Type B pancreatic cell (in vitro differentiated cells): ENCODE results near the gene TBX10. TPM values are rescaled to one million over a fixed set of nuclear protein-coding genes. Genes with fewer than 3 reads are reported as not detected.

ENCODE experiments used
- DNase-seq: peaks from one replicate; pipeline ENCODE4 v3.0.0; 2021; ENCODE audit warnings: mixed read lengths; ENCODE audit not compliant: unreplicated experiment; ENCODE audit errors: extremely low spot score
- H3K27ac Mint-ChIP-seq: 2 replicates; pipeline ENCODE4 v1.8.0; 2021; ENCODE audit warnings: mild to moderate bottlenecking, mixed read lengths
- H3K27me3 Mint-ChIP-seq: 2 replicates; pipeline ENCODE4 v1.8.0; 2021; ENCODE audit warnings: mixed read lengths
- H3K36me3 Mint-ChIP-seq: 2 replicates; pipeline ENCODE4 v1.8.0; 2021; ENCODE audit warnings: mixed read lengths
- H3K4me1 Mint-ChIP-seq: one replicate; pipeline ENCODE4 v1.8.0; 2021; ENCODE audit warnings: mixed read lengths; ENCODE audit not compliant: unreplicated experiment
- H3K4me3 Mint-ChIP-seq: 2 replicates; pipeline ENCODE4 v1.8.0; 2021; ENCODE audit warnings: mild to moderate bottlenecking, mixed read lengths
- H3K9me3 Mint-ChIP-seq: 2 replicates; pipeline ENCODE4 v1.8.0; 2021; ENCODE audit warnings: mixed read lengths
- CTCF ChIP-seq: fragments of 200-600 bp; sonication (generic); conservative IDR thresholded peaks from 2 replicates; pipeline ENCODE4 v1.5.0; 2021; ENCODE audit warnings: antibody characterized with exemption, mild to moderate bottlenecking
- total RNA-seq: library from RNA; stranded (reverse); gene quantifications from 2 replicates; pipeline ENCODE4 v1.2.1, GENCODE V29; 2021; ENCODE audit warnings: low replicate concordance

TBX10 gene
- total RNA-seq, 1 donor from 2014 or later: not detected

DNA sequence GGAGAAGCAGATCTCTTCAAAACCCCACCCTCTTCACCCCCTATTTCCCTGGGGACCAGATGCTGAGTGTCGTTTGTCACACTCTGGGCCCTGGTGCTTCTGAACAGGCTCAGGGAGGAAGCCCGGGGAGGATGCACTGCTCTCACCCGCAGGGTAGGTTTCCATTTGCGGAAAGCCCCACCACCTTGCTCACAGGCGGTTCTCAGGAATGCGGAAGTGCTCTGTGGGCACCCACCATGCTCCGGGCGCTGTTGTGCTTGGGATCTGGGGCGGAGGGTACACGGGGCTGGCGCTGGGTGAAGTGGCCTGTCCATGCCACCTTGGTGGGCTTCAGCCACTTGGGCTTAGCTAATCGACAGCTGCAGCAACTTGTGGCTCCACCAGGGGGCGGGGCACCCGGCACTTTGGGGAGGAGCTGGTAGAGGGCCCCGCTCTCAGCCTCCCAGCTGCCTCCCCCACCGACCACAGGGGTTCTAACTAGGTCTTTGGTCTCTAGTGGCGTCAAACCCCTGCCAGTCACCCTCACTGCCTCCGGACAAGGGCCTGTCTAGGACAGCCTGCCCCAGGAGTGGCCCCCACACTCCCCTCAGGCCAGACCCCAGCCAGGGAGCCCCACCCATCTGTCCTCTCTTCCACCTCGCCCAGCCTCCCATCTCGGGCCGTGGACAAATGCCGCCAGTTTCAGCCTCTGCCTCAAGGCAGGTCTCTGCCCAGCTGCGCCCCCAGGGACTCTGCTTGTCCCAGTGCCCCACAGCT lies 25.4 kb downstream of the TBX10 start:
- H3K36me3 Mint-ChIP-seq: no peaks in the 10 kb centered on the region
- H3K27ac Mint-ChIP-seq: no peak overlapping the region
- DNase-seq: peak; percentile 83
- peak; percentile 82 for TF ChIP-seq CTCF
- no peaks in the 10 kb centered on the region for H3K9me3 Mint-ChIP-seq
- H3K27me3 Mint-ChIP-seq: peaks cover 12% of the 10 kb centered on the region
- peak overlapping the region; percentile 20 for H3K4me3 Mint-ChIP-seq
- peaks cover 12% of the 10 kb centered on the region for H3K4me1 Mint-ChIP-seq

DNA sequence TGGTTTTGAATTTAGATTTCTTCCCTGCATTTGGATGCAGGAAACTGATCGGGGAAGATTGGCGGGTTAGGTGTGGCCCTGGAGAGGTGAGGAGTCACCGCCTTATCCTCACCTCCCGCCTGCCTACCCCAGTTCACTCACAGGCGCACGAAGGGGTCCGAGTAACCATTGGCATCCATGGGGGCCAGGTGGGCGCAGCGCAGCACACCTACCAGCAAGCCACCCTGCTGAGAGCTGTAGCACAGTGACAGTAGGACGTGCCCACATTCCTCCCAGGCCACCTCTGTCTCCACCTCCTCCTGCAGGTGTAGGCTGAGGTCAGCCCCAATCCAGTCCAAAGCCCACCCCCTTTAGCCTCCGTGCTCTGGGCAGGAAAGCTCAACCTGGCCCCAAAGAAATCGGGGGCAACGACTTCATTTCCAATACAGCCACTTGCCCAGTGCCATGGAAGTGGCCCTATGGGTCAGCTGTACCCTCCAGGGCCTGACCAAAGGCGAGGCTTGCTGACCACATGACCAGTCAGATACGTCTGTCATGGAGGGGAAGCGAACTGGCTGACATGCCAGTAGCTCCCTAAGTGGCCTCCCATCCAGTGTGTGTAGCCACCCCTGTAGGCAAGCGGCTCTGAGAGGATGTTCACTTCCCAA lies 26.1 kb downstream of the TBX10 start:
- H3K27ac Mint-ChIP-seq: peak overlapping the region; percentile 16
- peaks cover 12% of the 10 kb centered on the region for H3K4me1 Mint-ChIP-seq
- no peak for DNase-seq
- no peak for TF ChIP-seq CTCF
- H3K36me3 Mint-ChIP-seq: no peaks in the 10 kb centered on the region
- peaks cover 12% of the 10 kb centered on the region for H3K27me3 Mint-ChIP-seq
- no peaks in the 10 kb centered on the region for H3K9me3 Mint-ChIP-seq
- H3K4me3 Mint-ChIP-seq: no peak overlapping the region

GRCh38 chr11:67612751-67613150 lies 26.8 kb downstream of the TBX10 start:
- Mint-ChIP-seq H3K27ac (peak overlapping the region; percentile 16), H3K9me3 (no peaks in the 10 kb centered on the region), H3K4me1 (peaks cover 9% of the 10 kb centered on the region), H3K27me3 (peaks cover 9% of the 10 kb centered on the region), H3K36me3 (no peaks in the 10 kb centered on the region), H3K4me3 (no peak overlapping the region)
- TF ChIP-seq CTCF: no peak
- DNase-seq: no peak

DNA sequence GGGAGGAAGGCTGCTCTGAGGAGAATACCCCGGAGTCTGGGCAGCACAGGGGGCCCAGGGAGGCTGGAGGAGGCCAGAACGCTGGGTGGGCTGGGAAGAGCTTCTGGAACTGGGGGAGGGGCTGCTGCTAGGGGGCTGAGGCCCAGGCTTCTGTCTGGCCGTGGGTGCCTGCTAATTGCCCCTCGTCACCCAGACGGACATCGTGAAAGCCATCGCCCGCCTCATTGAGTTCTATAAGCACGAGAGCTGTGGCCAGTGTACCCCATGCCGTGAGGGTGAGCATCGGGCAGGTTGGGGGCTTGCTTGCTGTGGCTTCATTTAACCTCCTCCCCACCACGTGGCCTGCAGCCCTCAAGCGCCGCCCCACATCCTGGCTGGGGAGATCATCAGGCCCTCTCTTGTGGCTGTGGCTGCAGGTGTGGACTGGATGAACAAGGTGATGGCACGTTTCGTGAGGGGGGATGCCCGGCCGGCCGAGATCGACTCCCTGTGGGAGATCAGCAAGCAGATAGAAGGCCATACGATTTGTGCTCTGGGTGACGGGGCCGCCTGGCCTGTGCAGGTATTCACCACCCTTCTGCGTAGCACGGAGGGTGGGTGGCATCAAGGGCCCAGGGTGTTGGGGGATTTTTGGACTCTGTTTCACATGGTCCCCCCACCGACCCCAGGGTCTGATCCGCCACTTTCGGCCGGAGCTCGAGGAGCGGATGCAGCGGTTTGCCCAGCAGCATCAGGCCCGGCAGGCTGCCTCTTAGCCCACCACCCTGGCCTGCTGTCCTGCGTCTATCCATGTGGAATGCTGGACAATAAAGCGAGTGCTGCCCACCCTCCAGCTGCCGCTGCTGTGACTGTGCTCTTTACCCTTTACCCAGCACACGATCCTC lies 27.6 kb downstream of the TBX10 start:
- H3K27me3 Mint-ChIP-seq: peaks cover under 1% of the 10 kb centered on the region
- no peaks in the 10 kb centered on the region for H3K36me3 Mint-ChIP-seq
- DNase-seq: no peak
- H3K27ac Mint-ChIP-seq: no peak overlapping the region
- H3K4me1 Mint-ChIP-seq: peaks cover 1% of the 10 kb centered on the region
- H3K9me3 Mint-ChIP-seq: no peaks in the 10 kb centered on the region
- no peak for TF ChIP-seq CTCF
- H3K4me3 Mint-ChIP-seq: no peak overlapping the region

GRCh38 chr11:67611165-67611564 lies 28.4 kb downstream of the TBX10 start:
- Mint-ChIP-seq H3K27me3 (no peaks in the 10 kb centered on the region), H3K27ac (no peak overlapping the region), H3K9me3 (no peaks in the 10 kb centered on the region), H3K4me1 (no peaks in the 10 kb centered on the region), H3K36me3 (no peaks in the 10 kb centered on the region), H3K4me3 (no peak overlapping the region)
- no peak for DNase-seq
- no peak for TF ChIP-seq CTCF
